ENCODE results near the gene CD151. TPM values are rescaled to one million over a fixed set of nuclear protein-coding genes. Genes with fewer than 3 reads are reported as not detected.

The CD151 gene
- total RNA-seq, 4 donors from 2014 or later: 277 to 794 (median 465) TPM

GRCh38 chr11:871472-871871 is 38.7 kb downstream of the CD151 start:
- H3K4me3 ChIP-seq: no peak overlapping the region
- H3K9me3 ChIP-seq: no peaks in the 10 kb centered on the region
- no peak overlapping the region for H3K27ac ChIP-seq
- H3K4me1 ChIP-seq: no peaks in the 10 kb centered on the region
- H3K36me3 ChIP-seq: peaks cover 0 to 51% of the 10 kb centered on the region in 2 donors
- no peaks in the 10 kb centered on the region for H3K27me3 ChIP-seq
- TF ChIP-seq EP300 (IDR thresholded peaks at IDR 0.05) (no peak), CTCF (IDR thresholded peaks at IDR 0.05) (no peak), POLR2A (IDR thresholded peaks at IDR 0.05) (no peak), POLR2AphosphoS5 (IDR thresholded peaks at IDR 0.05) (no peak)
- no peak for ATAC-seq
- 72% methylated on average over 5 of the region's 9 CpGs; no CpG with 5 or more reads in 1 of the 2 donors for WGBS, 2 donors (ENCODE audit: low coverage in 1 of 2)

GRCh38 chr11:872799-873198 is 40.0 kb downstream of the CD151 start:
- TF ChIP-seq EP300 (IDR thresholded peaks at IDR 0.05) (no peak), POLR2A (IDR thresholded peaks at IDR 0.05) (no peak), CTCF (IDR thresholded peaks at IDR 0.05) (no peak), POLR2AphosphoS5 (IDR thresholded peaks at IDR 0.05) (no peak)
- no CpG with 5 or more reads among the region's 9 CpGs for whole genome bisulfite sequencing, 2 donors (ENCODE audit: low coverage in 1 of 2)
- Histone ChIP-seq H3K36me3 (peaks cover 0 to 43% of the 10 kb centered on the region in 2 donors), H3K9me3 (no peaks in the 10 kb centered on the region), H3K27me3 (no peaks in the 10 kb centered on the region), H3K27ac (no peak overlapping the region), H3K4me1 (no peaks in the 10 kb centered on the region), H3K4me3 (no peak overlapping the region)
- no peak for ATAC-seq

- no peaks in the 10 kb centered on the region for H3K27me3 ChIP-seq
- H3K9me3 ChIP-seq: no peaks in the 10 kb centered on the region
- H3K4me1 ChIP-seq: no peaks in the 10 kb centered on the region
- H3K36me3 ChIP-seq: peaks cover 0 to 43% of the 10 kb centered on the region in 2 donors
- ATAC-seq: no peak
- no peak overlapping the region for H3K4me3 ChIP-seq
- no peak for TF ChIP-seq POLR2A (IDR thresholded peaks at IDR 0.05)
- TF ChIP-seq CTCF (IDR thresholded peaks at IDR 0.05): no peak
- TF ChIP-seq EP300 (IDR thresholded peaks at IDR 0.05): no peak
- TF ChIP-seq POLR2AphosphoS5 (IDR thresholded peaks at IDR 0.05): no peak
- 38 to 73% methylated on average over 8 to 10 of the region's 12 CpGs for WGBS, 2 donors (ENCODE audit: low coverage in 1 of 2)
- H3K27ac ChIP-seq: no peak overlapping the region
These were observed 41.0 kb downstream of the CD151 start for GRCh38 chr11:873706-874105.

GRCh38 chr11:875203-875602 is 42.5 kb downstream of the CD151 start:
- no peak overlapping the region for H3K4me3 ChIP-seq
- peaks cover 0 to 44% of the 10 kb centered on the region in 2 donors for H3K36me3 ChIP-seq
- H3K27ac ChIP-seq: no peak overlapping the region
- ATAC-seq: no peak
- no peaks in the 10 kb centered on the region for H3K27me3 ChIP-seq
- H3K9me3 ChIP-seq: no peaks in the 10 kb centered on the region
- TF ChIP-seq CTCF (IDR thresholded peaks at IDR 0.05) (no peak), POLR2AphosphoS5 (IDR thresholded peaks at IDR 0.05) (no peak), POLR2A (IDR thresholded peaks at IDR 0.05) (no peak), EP300 (IDR thresholded peaks at IDR 0.05) (no peak)
- 80% methylated on average over 1 of the region's 16 CpGs; no CpG with 5 or more reads in 1 of the 2 donors for WGBS, 2 donors (ENCODE audit: low coverage in 1 of 2)
- H3K4me1 ChIP-seq: no peaks in the 10 kb centered on the region

- H3K4me3 ChIP-seq: no peak overlapping the region
- no peak overlapping the region for H3K27ac ChIP-seq
- 89 to 90% methylated on average over 9 to 13 of the region's 21 CpGs for WGBS, 2 donors (ENCODE audit: low coverage in 1 of 2)
- H3K4me1 ChIP-seq: no peaks in the 10 kb centered on the region
- ATAC-seq: no peak
- TF ChIP-seq POLR2AphosphoS5 (IDR thresholded peaks at IDR 0.05) (no peak), CTCF (IDR thresholded peaks at IDR 0.05) (no peak), POLR2A (IDR thresholded peaks at IDR 0.05) (no peak), EP300 (IDR thresholded peaks at IDR 0.05) (no peak)
- H3K27me3 ChIP-seq: no peaks in the 10 kb centered on the region
- peaks cover 0 to 48% of the 10 kb centered on the region in 2 donors for H3K36me3 ChIP-seq
- no peaks in the 10 kb centered on the region for H3K9me3 ChIP-seq
These were observed 43.1 kb downstream of the CD151 start for GRCh38 chr11:875769-876301.

Data from gastroesophageal sphincter (tissue), 4 donors.